GM19238 (cell line): ENCODE measurements around the gene TRIM46.

Source experiments
- DNase-seq: peaks from one replicate; pipeline ENCODE4 v3.0.0; 2011; ENCODE audit warnings: low spot score; ENCODE audit not compliant: insufficient read length

TRIM46 gene

DNA sequence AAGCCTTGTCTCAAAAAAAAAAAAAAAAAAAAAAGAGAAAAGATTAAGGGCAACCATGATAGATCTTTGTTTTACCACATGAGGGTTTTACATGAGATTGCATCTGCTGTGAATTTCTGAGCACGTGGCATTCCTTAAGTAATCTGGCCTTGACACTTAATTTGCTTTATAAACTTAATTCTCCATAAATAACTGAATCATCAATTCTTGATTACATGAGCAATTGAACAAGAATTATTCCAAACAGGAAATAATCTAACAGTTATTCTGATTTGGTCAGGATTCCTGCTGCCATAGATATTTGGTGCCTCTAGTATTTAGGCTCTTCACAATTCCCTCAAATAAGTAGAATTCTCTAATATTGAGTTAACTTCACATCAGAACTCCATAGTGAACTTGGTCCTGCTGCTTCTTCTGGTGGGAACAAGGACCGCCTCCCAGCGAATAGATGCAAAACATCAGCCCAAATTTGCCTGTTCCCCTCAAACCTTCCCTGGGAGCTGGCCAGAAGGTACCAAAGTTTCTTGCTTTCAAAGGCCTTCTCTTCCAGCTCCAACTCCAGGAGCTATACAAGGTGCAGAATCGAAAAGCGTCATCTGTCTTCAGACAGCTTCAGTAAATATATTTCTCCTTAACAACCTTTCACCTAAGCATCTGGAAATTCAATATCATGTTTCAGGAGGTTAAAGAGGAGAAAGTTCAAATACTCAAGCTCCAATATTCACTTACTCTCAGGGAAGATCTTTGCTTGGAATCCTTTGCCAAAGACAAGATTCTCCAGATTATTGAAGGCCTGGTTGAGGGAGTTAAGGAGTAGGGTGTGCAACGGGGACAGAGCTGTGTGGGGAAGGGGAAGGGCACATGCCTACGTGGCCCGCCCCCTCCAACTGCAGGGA, 1.6 kb upstream of the TRIM46 start:
- no peak for DNase-seq

- DNase-seq = peak; percentile 98
Observed at GRCh38 chr1:155172732-155173477, 744 bp upstream of the TRIM46 start, which contains the start of gene KRTCAP2. TSS of gene KRTCAP2 (minus strand) at chr1:155173304. CDS start at chr1:155173224, 80 bp downstream.

DNA sequence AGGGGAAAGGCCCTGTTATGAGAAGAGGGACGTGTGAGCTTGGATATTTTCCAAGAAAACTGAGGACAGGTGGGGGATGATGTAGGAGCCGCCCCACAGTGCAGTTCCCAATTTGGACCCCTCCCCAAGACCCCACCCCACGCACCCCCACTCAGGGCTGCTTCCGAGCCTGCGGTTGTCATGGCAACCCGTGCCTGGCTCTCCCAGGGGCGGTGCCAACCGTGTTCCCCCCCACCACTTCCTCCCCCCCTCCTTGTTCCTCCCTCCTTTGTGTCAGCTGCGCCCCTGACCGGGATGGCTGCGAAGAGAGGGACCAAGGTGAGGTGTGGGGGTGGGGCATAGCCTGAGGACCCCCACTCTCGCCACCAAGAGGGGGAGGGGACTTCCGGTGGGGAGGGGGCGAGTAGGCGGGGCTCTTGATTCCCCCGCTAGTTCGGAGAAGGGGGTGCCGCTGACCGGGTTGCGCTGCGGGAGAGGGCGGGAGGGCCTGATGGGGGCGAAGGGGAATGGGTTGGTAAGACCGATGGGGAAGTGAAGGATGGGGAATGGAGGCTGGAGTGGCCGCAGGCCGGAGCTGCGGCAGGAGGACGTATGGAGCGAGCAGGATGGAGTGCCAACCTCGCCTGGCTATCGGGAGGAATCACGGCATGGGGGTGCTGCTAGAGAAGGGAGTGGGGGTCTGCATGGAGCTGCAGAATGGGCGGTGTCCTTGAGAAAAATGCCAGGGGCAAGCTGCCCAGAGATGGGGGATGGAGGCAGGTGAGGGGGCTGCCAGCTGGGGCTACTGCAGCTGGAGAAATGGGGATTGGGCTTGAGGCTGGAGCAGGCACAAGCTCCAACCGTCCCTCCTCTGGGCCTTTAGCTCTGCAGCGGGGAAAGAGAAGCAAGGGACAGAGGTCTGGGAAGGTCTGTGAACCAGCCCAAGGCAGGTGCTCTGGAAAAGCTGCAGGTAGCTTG, 953 bp downstream of the TRIM46 start:
- DNase-seq = no peak

DNA sequence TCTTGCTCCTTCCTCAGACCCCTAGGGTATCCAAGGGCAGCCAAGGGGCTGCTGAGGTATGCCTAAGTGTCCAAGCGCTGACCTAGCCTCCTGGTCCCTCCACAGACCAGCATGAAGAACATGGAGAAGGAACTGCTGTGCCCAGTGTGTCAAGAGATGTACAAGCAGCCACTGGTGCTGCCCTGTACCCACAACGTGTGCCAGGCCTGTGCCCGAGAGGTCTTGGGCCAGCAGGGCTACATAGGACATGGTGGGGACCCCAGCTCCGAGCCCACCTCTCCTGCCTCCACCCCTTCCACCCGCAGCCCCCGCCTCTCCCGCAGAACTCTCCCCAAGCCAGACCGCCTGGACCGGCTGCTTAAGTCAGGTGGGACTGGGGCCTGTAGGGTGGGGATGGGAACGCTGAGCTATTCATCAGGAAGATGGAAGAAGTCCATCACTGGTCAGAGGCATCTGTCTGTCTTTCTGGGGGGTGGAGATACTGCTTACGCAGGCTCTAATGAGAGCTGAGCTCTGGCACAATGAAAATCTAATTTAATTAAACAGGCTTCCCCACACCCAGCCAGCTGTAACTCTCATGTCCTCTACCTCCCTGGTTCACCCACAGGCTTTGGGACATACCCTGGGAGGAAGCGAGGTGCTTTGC, 1.8 kb downstream of the TRIM46 start:
- no peak for DNase-seq

- no peak for DNase-seq
Observed at GRCh38 chr1:155175927-155176371, 2.3 kb downstream of the TRIM46 start.

GRCh38 chr1:155176544-155177071, 3.0 kb downstream of the TRIM46 start:
- peak; percentile 95 for DNase-seq

GRCh38 chr1:155177192-155177917, 3.7 kb downstream of the TRIM46 start:
- DNase-seq = no peak

GRCh38 chr1:155177918-155178281, 4.3 kb downstream of the TRIM46 start:
- DNase-seq = no peak

GRCh38 chr1:155178441-155179111, 4.9 kb downstream of the TRIM46 start:
- no peak for DNase-seq

DNA sequence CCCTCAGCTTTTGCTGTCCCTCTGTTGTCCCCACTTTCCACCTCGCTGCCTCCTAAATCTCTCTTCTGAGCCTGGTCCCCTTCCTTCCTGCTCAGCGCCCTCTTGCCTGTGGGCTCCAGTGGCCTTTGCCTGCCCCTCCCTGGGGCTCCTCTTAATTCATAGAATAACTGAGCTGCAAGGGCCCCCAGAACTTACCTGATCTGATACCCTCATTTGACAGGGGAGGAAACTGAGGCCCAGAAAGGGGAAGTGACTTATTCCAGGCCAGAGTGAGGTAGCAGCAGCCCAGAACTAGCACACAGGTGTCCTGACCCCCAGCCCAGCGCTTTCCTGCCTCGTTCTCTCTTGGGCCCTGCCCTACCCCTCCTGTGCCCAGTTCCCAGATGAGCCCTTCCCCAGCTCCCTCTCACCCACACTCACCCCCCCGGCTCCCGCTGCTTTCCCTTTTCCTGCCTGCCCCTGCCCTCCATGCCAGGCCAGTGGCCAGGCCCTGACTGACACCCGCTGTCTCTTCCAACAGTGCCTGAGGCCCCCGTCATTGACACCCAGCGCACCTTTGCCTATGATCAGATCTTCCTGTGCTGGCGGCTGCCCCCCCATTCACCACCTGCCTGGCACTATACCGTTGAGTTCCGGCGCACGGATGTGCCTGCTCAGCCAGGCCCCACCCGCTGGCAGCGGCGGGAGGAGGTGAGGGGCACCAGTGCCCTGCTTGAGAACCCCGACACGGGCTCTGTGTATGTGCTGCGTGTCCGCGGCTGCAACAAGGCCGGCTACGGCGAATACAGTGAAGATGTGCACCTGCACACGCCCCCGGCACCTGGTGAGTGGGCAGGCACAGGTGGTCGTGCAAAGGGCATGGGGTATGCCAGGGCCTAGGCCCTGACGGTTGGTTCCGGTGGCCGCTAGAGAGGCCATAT, 5.7 kb downstream of the TRIM46 start:
- no peak for DNase-seq

DNA sequence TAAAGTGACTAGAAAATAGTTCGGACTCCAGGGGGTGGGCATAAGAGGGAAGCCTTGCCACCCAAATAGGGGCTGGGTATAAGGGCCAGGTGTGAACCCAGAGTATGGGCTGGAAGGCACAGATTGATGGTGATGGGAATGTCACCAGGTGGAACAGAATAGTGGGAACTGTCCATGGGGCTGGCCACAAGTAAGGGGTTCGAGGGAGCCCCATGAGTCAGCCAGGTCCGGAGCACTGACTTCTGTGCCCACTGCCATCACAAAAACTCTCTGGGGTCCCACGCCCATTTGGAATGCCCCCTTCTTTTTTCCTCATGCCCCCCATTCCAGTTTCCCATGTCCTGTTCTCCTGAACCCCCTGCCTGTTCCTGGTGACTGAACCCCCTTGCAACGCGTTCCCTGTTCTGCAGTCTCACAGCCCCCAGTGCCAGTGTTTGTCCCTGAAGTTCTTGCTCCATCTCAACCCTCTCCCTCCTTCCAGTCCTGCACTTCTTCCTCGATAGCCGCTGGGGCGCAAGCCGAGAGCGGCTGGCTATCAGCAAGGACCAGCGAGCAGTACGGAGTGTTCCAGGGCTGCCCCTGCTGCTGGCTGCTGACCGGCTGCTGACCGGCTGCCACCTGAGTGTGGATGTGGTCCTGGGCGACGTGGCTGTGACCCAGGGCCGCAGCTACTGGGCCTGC, 7.9 kb downstream of the TRIM46 start:
- DNase-seq = no peak

GRCh38 chr1:155182052-155182550, 8.5 kb downstream of the TRIM46 start:
- DNase-seq = no peak

GRCh38 chr1:155183775-155184221, 10.1 kb downstream of the TRIM46 start:
- DNase-seq = no peak

GRCh38 chr1:155184351-155184811, 10.7 kb downstream of the TRIM46 start:
- DNase-seq = no peak

DNA sequence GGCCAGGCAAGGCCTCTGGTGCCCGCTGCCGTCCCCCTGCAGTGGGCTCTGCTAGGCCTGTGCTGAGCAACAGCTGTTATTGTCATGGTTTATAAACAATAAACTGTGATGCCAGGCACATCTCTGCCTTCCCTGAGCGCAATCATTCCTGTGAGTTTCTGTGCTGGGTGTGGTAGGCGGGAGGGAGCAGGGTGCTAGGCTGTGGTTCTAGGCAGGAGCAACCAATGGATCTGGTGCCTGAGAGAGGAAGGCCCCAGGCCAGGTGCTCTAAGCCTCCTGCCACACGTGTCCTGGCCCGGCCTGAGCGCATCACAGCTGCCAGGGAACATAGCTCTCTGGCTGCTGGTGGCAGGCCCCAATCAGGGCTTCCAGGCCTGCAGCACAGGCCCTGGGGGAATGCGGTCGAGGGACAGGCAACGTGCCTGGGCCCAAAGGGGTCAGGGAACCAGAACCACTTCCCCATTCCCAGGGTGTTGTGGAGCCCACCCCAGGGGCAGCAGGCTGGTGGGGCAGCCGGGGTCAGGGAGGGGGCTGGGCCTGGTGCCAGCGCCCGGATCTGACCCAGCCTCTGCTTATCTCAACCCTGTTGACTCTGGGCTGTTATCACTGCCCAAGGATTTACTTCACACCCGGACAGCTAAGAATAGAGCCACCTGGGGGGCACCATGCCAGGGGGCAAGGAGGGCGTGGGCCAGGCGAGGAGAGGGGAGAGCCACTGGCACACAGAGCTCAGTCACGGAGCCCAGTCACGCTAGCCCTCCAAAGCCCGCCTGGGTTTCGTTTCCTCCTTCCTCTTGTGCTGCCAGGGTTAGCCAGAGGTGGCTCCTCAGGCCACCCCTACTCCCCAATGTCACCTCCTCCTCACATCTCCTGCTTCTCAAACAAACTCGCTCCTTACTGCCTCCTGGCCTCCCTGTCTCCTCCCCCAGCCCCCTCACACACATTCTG, 11.5 kb downstream of the TRIM46 start:
- peak; percentile 85 for DNase-seq

DNA sequence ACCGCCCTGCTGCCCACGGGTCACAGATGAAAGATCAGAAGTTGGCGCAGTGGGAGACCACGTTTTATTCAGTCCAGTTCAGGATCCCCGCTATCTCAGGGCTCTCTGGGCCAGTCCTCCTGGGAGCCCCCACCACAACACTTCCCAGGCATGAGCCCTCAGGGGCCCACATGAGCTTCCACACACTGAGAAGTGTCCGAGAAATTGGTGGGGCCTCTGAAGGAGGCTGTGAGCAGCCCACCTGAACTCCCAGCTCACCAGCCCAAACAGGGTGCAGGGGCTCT, 12.1 kb downstream of the TRIM46 start:
- no peak for DNase-seq
